Left lung (tissue), 10 donors: Measurements from ENCODE around the gene DMRT1. TPM values are rescaled to one million over a fixed set of nuclear protein-coding genes. Genes with fewer than 3 reads are reported as not detected.

Experiments
- ATAC-seq: fragments of 200-7000 bp; cut with Tn5 transposase; one replicate; pipeline ENCODE4 v1.9.1; 2020; ENCODE audit warnings: moderate library complexity
- DNase-seq, 4 donors: peaks; one replicate each; pipeline ENCODE4 v3.0.0-alpha.2; 2013 to 2020
- H3K27ac ChIP-seq, 2 donors: fragments of 200-600 bp; sonication (generic) in 1 of 2; one replicate each; pipeline versions ENCODE4 v1.5.0 to v1.8.0; 2020 to 2021
- H3K27me3 ChIP-seq, 2 donors: fragments of 200-600 bp; sonication (generic) in 1 of 2; one replicate each; pipeline versions ENCODE4 v1.5.0 to v1.8.0; 2020 to 2021
- H3K36me3 ChIP-seq, 2 donors: fragments of 200-600 bp; sonication (generic) in 1 of 2; one replicate each; pipeline versions ENCODE4 v1.5.0 to v1.8.0; 2020 to 2021
- H3K4me1 ChIP-seq, 2 donors: fragments of 200-600 bp; one replicate each; pipeline ENCODE4 v1.8.0; 2021
- H3K4me3 ChIP-seq, 2 donors: fragments of 200-600 bp; sonication (generic) in 1 of 2; one replicate each; pipeline versions ENCODE4 v1.5.0 to v1.8.0; 2020 to 2021; ENCODE audit warnings: mild to moderate bottlenecking in 1 of 2
- H3K9me3 ChIP-seq, 2 donors: fragments of 200-600 bp; sonication (generic) in 1 of 2; one replicate each; pipeline versions ENCODE4 v1.5.0 to v1.8.0; 2020 to 2021
- CTCF ChIP-seq, 2 donors: fragments of 200-600 bp; sonication (generic) in 1 of 2; IDR thresholded peaks; one replicate each; pipeline versions ENCODE4 v1.5.0 to v1.8.0; 2021; ENCODE audit warnings: antibody characterized with exemption in 2 of 2
- intact Hi-C, 2 donors: fragments of 100-400 bp; cut with DNase I; formaldehyde crosslinking; loops; one replicate each; pipeline versions ENCODE4 v1.11.2 to v1.14.2; 2022
- polyA plus RNA-seq, 6 donors: library from polyadenylated mRNA; unstranded; fragments of 120-200 nt; gene quantifications; one replicate each; pipeline ENCODE4 v1.2.1, GENCODE V29; 2013; ENCODE audit not compliant: insufficient read length in 6 of 6
- total RNA-seq, 2 donors: library from RNA; stranded (reverse); fragmentation: NEBNext Ultra II Directional; extraction: Animal tissue kit (Norgen Biotek cat#: 25700); gene quantifications; one replicate each; pipeline ENCODE4 v1.2.1, GENCODE V29; 2021
- donor health status: DM: no; HTN: yes; CAD: no.
- donor health status: DM: no; HTN: no; CAD: no.

The DMRT1 gene
- total and polyA plus RNA-seq, 8 donors, result 0.09 TPM; not detected in 7

DNA sequence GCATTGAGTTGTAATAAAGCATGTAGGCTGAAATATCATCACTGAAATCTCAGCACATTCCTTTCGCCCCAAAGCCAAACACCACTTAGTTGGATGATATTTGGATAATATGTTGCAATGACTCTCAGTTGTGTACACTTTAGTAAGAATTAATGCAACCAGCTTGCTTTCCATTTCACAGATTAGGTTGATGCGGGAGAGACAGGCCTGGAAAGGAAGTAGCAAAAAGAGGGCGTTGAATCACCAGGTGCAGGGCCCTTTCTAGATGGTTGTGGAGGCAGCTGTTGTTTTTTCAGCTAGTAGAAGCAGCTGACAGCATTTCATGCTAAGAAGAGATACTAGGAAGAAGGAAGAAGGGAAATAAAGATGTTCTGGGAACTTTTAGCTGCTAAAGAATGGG lies 165.8 kb downstream of the DMRT1 start:
- H3K36me3 ChIP-seq, result no peaks in the 10 kb centered on the region
- peaks cover 0 to 34% of the 10 kb centered on the region in 2 donors for H3K27me3 ChIP-seq
- no peak overlapping the region for H3K4me3 ChIP-seq
- no peak for TF ChIP-seq CTCF (IDR thresholded peaks at IDR 0.05)
- no peaks in the 10 kb centered on the region for H3K4me1 ChIP-seq
- intact Hi-C loops, result loop anchor here in 1 of 2 donors (5.0 kb wide), 1 partner anchor 115 kb away; no protein-coding TSS in a partner anchor
- no peak overlapping the region for H3K27ac ChIP-seq
- peak; percentile 53 for ATAC-seq
- H3K9me3 ChIP-seq, result no peaks in the 10 kb centered on the region
- no peak for DNase-seq

- H3K36me3 ChIP-seq, result no peaks in the 10 kb centered on the region
- ATAC-seq (no peak), DNase-seq (no peak)
- no peak overlapping the region for H3K4me3 ChIP-seq
- no peaks in the 10 kb centered on the region for H3K9me3 ChIP-seq
- H3K27me3 ChIP-seq, result peaks cover 0 to 28% of the 10 kb centered on the region in 2 donors
- H3K27ac ChIP-seq, result no peak overlapping the region
- H3K4me1 ChIP-seq, result no peaks in the 10 kb centered on the region
- intact Hi-C loops, result loop anchor here in 1 of 2 donors (5.0 kb wide), 1 partner anchor 116 kb away; no protein-coding TSS in a partner anchor
- TF ChIP-seq CTCF (IDR thresholded peaks at IDR 0.05), result no peak
Measured at GRCh38 chr9:1008216-1008615, 166.7 kb downstream of the DMRT1 start.

DNA sequence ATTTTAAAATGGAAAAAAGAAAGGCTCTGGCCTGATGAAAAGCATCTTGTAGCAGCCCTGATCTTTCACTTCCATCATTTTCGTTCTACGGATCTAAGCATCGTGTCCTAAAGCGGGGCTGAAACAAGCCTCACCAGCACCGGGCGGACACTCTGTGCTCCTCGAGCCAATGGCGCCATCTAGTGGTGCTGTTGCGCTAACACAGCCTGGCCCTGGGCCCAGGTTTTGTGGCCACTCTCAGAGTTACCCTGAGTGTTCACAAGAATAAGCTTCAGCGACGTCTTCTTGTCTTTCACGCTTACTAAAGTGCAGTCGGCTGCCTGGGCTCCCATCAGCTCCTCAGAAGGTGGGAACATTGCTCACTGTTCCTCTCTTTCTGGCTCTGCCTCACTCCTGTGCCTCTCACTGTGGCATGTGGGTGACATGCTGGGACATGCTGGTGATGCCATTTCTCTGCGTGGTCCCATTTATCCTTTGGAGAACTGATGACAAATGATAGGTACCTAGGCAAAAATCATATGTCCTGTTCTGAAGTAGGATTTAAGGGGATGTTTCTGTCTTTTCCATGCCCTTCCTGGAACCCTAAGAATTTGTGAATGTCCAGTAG lies 167.7 kb downstream of the DMRT1 start:
- TF ChIP-seq CTCF (IDR thresholded peaks at IDR 0.05), result peak; percentile 96 to 97
- H3K4me1 ChIP-seq, result no peaks in the 10 kb centered on the region
- H3K27me3 ChIP-seq, result peaks cover 0 to 28% of the 10 kb centered on the region in 2 donors
- ATAC-seq (peak; percentile 96), DNase-seq (peak; percentile 72 to 91 (median 81))
- intact Hi-C loops, result loop anchor here in 1 of 2 donors (5.0 kb wide), 1 partner anchor 117 kb away; no protein-coding TSS in a partner anchor
- H3K4me3 ChIP-seq, result no peak overlapping the region
- no peak overlapping the region for H3K27ac ChIP-seq
- H3K36me3 ChIP-seq, result no peaks in the 10 kb centered on the region
- H3K9me3 ChIP-seq, result no peaks in the 10 kb centered on the region

GRCh38 chr9:1013021-1013420 lies 171.5 kb downstream of the DMRT1 start:
- H3K4me1 ChIP-seq, result no peaks in the 10 kb centered on the region
- no peaks in the 10 kb centered on the region for H3K36me3 ChIP-seq
- H3K9me3 ChIP-seq, result no peaks in the 10 kb centered on the region
- H3K27me3 ChIP-seq, result peaks cover 0 to 45% of the 10 kb centered on the region in 2 donors
- no peak overlapping the region for H3K27ac ChIP-seq
- H3K4me3 ChIP-seq, result no peak overlapping the region
- intact Hi-C loops, result no loop called here
- no peak for ATAC-seq
- DNase-seq, result no peak
- TF ChIP-seq CTCF (IDR thresholded peaks at IDR 0.05), result no peak

- Histone ChIP-seq H3K9me3 (no peaks in the 10 kb centered on the region), H3K36me3 (no peaks in the 10 kb centered on the region), H3K27me3 (peaks cover 0 to 46% of the 10 kb centered on the region in 2 donors), H3K27ac (no peak overlapping the region), H3K4me1 (no peaks in the 10 kb centered on the region), H3K4me3 (no peak overlapping the region)
- TF ChIP-seq CTCF (IDR thresholded peaks at IDR 0.05), result no peak
- intact Hi-C loops, result no loop called here
- ATAC-seq (no peak), DNase-seq (no peak)
Measured at GRCh38 chr9:1014225-1014624, 172.7 kb downstream of the DMRT1 start.
